ENCODE measurements around the gene SPG11. TPM values are rescaled to one million over a fixed set of nuclear protein-coding genes. Genes with fewer than 3 reads are reported as not detected.

Gene SPG11
- total RNA-seq, 1 experiment from 2014 or later: 38.3 TPM

- Histone ChIP-seq H3K56ac (ENCODE audit: insufficient read length, low read depth, low read length) (no peak overlapping the region), H3K9ac (ENCODE audit: extremely low read depth, insufficient read length, low read length) (peak overlapping the region; percentile 83), H3K27me3 (ENCODE audit: insufficient read depth, low read length) (no peaks in the 10 kb centered on the region), H2BK20ac (ENCODE audit: low read depth, low read length, poor library complexity, severe bottlenecking) (no peak overlapping the region), H3K14ac (ENCODE audit: insufficient read depth, low read length) (peak overlapping the region; percentile 88; the same call in 1 of the 2 replicates), H4K91ac (ENCODE audit: insufficient read length, low read depth, low read length) (no peak overlapping the region), H2BK5ac (ENCODE audit: insufficient read length, low read length) (peak overlapping the region; percentile 42), H2BK12ac (ENCODE audit: insufficient read length, low read depth, low read length) (no peak overlapping the region), H3K23me2 (ENCODE audit: insufficient read length, low read depth, low read length, poor library complexity, severe bottlenecking) (peaks cover 14% of the 10 kb centered on the region), H4K8ac (replicated peaks; ENCODE audit: insufficient read length, low read depth, low read length) (no peak overlapping the region), H3K4me2 (ENCODE audit: insufficient read depth, insufficient read length, low read length) (peak overlapping the region; percentile 92), H2AK5ac (ENCODE audit: insufficient read length, low read length) (no peak overlapping the region), H2AFZ (ENCODE audit: low read length) (peak overlapping the region; percentile 25), H4K20me1 (ENCODE audit: control insufficient read depth, insufficient read depth, insufficient read length) (no peaks in the 10 kb centered on the region), H2BK15ac (ENCODE audit: low read depth, low read length) (no peak overlapping the region), H2BK120ac (ENCODE audit: low read depth, low read length, poor library complexity, severe bottlenecking) (no peak overlapping the region), H3K23ac (ENCODE audit: insufficient read length, low read depth, low read length) (no peak overlapping the region), H3K9me3 (ENCODE audit: control insufficient read depth, low read depth, low read length) (no peaks in the 10 kb centered on the region), H3K79me1 (ENCODE audit: insufficient read depth, low read depth, low read length, poor library complexity, severe bottlenecking) (no peaks in the 10 kb centered on the region), H3T11ph (ENCODE audit: low read length) (no peak overlapping the region), H3K79me2 (ENCODE audit: insufficient read depth, low read length) (peaks cover 4% of the 10 kb centered on the region; the same call in 1 of the 2 replicates), H3K4ac (ENCODE audit: low read depth, low read length) (no peak overlapping the region), H4K5ac (ENCODE audit: insufficient read length, low read depth, low read length) (no peak overlapping the region), H3K27ac (ENCODE audit: insufficient read length, low read depth, low read length) (peak overlapping the region; percentile 48), H3K18ac (ENCODE audit: insufficient read length, low read depth, low read length) (peak overlapping the region; percentile 63), H3K4me1 (ENCODE audit: insufficient read depth, low read length) (no peaks in the 10 kb centered on the region)
- Mint-ChIP-seq H3K27ac (peak overlapping the region; percentile 83 to 97 (median 95); a peak in 6 of 7 replicates), H3K36me3 (ENCODE audit: insufficient read depth in 1 of 3, low read depth in 3 of 3) (peaks cover 12 to 31% (median 29%) of the 10 kb centered on the region in 3 experiments), H3K4me3 (peak overlapping the region; percentile 90 to 93), H3K9me3 (no peaks in the 10 kb centered on the region), H3K27me3 (ENCODE audit: low read depth) (no peaks in the 10 kb centered on the region), H3K4me1 (peaks cover 12 to 24% of the 10 kb centered on the region in 2 experiments)
- TF ChIP-seq CTCF (conservative IDR thresholded peaks at IDR 0.05): no peak
- DNase-seq: peak; percentile 41
- WGBS (ENCODE audit: extremely low coverage, insufficient read length, low lambda C conversion rate): no CpG with 5 or more reads among the region's 36 CpGs
Measured at GRCh38 chr15:44535523-44536301, 127.8 kb downstream of the SPG11 start.
